Prostate gland (tissue), 2 donors: ENCODE results near the gene PRRG2.

Source experiments
- CTCF ChIP-seq, 4 experiments: fragments of 200-600 bp in 2 of 4; fragments of 450-650 bp in 2 of 4; sonication (generic) in 2 of 4; IDR thresholded peaks; 1 replicate in 3 of 4; 2 replicates in 1 of 4; pipeline ENCODE4 v1.5.1; 2016 to 2019; ENCODE audit warnings: antibody characterized with exemption in 4 of 4, mild to moderate bottlenecking in 2 of 4, moderate library complexity in 2 of 4
- POLR2A ChIP-seq: fragments of 450-650 bp; IDR thresholded peaks from one replicate; pipeline ENCODE4 v1.6.1; 2016; ENCODE audit warnings: antibody characterized with exemption, mild to moderate bottlenecking
- POLR2AphosphoS5 ChIP-seq: sonication (generic); formaldehyde crosslinking; IDR thresholded peaks from one replicate; pipeline ENCODE4 v1.6.1; 2017; ENCODE audit warnings: antibody characterized with exemption

- TF ChIP-seq CTCF (IDR thresholded peaks at IDR 0.05) (no peak), POLR2AphosphoS5 (no peak), POLR2A (no peak)
Observed at GRCh38 chr19:49594993-49595818, 14.1 kb downstream of the PRRG2 start.
